Right renal cortex interstitium (tissue), 3 donors: ENCODE data around the gene JAKMIP1. TPM values are rescaled to one million over a fixed set of nuclear protein-coding genes. Genes with fewer than 3 reads are reported as not detected.
"Not testable (repeated sequence)": the region's sequence is repeated elsewhere in the genome, so short reads cannot be mapped to it uniquely, and the experiment has no call there.

ENCODE experiments used
- DNase-seq, 3 donors: peaks; one replicate each; pipeline ENCODE4 v3.0.0-alpha.2; 2013; ENCODE audit warnings: low read depth in 3 of 3, low spot score in 2 of 3
- polyA plus RNA-seq, 3 donors: library from polyadenylated mRNA; unstranded; fragments of 120-200 nt; gene quantifications; one replicate each; pipeline ENCODE4 v1.2.1, GENCODE V29; 2013; ENCODE audit not compliant: insufficient read length in 3 of 3

Gene JAKMIP1
- polyA plus RNA-seq, 3 donors, result 0.10 to 0.12 (median 0.10) TPM

DNA sequence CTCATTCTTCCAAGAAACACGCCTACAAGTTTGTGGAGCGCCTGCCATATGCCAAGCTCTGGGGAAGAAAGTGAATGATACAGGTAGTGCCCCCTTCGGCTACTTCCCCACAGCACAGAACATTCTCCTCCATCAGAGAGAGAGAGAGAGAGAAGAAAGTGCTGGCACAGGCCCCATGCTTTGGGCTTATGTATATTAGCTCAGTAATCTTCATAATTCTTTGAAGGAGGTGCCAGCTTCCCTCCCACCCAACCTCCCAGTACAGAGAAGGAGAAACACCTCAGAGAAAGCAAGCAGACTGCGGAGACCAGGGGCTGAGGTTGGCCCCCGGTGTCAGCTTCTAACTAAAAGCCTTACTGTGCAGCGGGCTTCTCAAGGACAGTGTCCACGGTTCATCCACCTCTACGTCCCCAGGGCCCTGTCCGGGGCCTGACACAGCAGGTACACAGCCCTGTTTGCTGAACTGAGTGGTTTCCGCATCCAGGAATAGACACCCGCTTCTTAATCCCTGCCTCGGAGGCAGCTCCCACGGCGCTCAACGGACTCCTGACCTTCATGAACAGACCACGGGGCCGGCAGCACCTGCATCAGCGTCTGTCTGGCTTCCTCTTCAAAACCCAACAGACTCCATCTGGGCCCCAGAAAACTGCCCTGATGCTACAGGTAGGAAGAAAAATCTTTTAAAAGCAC, 50.2 kb downstream of the JAKMIP1 start:
- DNase-seq, result no peak

DNA sequence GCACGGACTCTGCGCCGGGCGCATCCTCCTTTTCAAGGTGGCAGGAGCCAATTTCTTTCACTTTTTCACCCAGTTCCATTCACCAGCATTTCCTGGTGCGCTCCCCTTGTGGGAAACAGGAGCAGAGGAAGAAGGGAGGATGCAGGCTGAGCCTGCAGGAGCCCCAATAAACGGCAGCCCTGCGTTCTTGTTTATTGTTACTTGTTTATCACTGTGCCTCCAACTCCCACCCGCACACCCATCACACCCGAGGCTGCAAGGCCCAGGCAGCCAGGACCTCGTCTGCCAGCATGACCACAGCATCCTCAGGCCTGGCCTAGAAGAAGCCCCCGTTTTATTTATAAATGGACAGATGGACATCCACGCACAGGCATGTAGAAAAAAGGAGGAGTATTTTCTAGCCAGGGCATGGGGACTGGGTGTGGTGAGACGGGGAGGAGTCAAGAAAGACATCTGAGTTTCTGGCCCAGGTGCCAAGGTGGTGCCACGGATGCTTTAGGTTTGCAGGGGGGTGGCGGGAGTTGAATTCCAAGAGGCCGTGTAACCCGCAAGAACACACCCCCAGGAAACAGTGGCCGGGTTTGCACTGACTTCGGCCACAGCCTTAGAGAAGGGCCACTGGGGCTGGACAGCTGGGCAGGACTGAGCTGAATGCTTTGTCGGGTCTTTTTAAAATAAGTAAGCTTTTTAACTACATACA, 51.7 kb downstream of the JAKMIP1 start:
- DNase-seq, result no peak

DNA sequence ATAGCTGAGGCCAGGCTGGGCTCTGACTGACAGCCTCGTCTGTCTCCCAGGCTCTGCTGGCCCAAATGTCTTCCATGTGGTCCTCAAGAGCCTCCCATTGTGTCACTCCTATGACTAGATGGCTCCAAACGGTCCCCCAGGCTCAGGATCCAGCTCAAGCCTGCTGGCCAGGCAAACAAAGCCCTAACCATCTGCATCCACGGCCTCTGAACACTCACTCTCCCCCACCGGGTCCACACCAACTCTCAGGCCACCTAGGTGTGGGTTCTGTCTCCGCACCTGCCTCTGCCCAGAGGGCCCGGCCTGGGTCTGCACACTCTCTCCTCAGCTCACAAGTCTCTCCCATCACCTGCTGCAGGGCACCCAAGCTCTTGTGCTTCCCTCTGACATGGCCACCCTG, 52.9 kb downstream of the JAKMIP1 start:
- no peak for DNase-seq

DNA sequence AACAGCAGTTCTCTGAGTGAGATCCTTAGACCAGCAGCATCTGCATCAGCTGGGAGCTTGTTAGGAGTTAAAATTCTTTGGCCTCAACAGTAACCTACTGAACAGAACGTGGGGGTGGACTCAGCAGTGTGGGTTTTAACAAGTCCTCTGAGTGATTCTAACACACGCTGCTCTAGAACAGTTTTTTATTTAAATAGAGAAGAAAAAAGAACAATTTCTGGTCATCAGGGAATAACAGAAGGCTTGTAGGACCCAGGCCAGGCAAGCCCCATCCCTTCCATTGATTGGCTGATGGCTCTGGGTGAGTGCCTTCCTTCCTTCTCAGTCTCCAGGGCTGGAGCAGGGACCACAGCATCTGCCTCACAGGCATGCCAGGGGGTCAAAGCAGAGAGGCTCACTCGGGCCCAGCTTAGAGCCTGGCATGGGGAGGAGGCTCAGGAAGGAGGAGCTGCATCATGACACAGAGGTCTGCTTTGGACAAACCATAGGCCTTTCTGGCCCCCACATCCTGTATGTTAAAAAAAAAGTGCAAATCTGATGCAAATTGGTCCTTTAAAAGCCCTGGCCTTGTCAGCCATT, 56.7 kb downstream of the JAKMIP1 start:
- no peak for DNase-seq

DNA sequence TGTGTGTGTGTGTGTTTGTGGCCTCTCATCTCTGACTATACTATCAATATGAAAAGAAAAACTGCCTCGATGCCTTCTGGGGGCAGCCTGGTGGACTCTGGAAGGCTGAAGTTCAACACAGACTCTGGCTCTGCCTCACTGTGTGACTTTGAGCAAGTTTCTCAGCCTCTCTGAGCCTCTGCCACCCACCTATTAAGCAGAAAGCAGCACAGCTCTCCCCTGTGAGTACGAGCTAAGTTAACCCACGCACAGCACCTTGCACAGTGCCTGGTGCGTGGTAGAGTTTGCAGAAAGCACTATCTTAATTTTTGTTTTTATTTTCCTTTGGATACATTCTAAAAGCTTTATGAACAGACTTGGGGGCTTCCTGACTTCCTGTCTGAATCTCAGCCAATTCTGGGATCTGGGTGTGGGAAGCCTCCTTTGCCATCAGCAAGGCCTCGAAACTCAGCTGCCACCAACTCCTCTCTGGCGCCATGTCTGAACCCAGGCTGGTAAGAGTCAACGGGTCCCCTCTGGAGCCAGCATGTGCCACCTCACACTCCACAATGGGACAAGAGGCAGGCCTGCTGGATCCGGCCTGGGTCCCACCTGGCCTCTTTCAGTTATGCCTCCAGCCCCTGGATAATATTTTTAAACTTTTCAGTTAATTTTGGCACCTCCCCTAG, 57.3 kb downstream of the JAKMIP1 start:
- DNase-seq, result no peak

DNA sequence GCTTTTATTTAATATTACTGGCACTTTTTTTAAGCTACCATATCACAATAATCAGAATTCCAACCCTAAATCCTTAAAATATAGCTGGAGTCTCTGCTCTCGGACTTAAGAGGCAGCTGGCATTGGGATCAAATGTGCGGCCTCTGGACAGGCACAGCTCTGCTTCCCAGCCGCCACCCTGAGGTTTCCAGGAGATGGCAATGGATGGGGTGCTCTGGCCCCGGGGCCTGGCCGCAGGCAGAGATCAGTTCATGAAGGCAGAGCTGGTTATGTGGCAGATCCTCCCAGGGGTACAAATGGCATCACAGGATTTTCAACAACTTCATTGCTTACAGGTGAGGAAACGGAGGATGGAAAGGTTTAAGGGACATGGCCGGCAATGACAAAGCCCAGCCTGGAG, 57.8 kb downstream of the JAKMIP1 start:
- DNase-seq, result no peak

DNA sequence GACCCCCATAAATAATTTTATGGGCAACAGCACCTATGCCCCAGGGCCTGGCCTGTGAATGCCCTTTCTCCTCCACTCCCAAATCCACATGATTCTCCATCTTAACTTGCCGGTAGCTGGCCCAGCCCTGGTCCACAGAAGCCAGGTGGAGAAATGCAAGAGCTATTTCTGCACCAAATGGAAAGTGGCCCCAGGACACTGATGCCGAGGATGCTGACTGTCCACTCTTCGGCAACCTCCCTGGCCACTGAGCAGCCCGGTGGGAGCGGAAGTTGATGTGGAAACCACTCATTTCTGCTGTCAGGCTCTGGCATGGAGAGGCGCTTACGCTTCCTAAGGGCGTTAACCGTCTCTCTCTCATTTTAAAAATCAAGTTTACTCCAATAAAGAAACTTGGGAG, 58.8 kb downstream of the JAKMIP1 start:
- DNase-seq, result no peak

DNA sequence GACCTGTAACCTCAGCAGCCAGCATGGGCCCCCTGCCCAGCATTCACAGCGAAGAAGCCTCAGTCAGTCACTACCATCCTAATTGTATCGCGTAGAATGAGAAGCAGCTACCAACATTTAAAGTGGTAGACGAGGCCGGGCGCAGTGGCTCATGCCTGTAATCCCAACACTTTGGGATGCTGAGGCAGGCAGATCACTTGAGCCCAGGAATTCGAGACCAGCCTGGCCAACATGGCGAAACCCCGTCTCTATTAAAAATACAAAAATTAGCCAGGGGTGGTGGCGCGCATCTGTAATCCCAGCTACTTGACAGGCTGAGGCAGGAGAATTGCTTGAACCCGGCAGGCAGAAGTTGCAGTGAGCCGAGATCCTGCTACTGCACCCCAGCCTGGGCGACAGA, 59.3 kb downstream of the JAKMIP1 start:
- DNase-seq, result not testable (repeated sequence)

DNA sequence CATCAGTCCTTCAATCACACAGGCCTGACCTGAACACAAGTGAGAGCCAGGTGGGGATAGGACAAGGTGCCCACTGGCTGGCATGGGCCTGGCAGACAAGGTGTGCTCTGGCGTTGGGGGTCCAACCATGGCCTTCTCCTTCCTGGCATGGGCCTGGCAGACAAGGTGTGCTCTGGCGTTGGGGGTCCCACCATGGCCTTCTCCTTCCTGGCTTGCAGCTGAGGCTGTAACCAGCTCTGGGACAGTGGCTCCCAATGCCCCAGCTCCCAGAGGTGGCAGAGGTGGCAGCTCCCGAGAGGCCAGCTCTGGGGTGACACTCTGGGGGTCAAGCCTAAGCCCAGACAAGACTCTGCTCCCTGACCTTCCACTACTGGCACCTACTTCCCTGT, 62.6 kb downstream of the JAKMIP1 start:
- DNase-seq, result no peak

DNA sequence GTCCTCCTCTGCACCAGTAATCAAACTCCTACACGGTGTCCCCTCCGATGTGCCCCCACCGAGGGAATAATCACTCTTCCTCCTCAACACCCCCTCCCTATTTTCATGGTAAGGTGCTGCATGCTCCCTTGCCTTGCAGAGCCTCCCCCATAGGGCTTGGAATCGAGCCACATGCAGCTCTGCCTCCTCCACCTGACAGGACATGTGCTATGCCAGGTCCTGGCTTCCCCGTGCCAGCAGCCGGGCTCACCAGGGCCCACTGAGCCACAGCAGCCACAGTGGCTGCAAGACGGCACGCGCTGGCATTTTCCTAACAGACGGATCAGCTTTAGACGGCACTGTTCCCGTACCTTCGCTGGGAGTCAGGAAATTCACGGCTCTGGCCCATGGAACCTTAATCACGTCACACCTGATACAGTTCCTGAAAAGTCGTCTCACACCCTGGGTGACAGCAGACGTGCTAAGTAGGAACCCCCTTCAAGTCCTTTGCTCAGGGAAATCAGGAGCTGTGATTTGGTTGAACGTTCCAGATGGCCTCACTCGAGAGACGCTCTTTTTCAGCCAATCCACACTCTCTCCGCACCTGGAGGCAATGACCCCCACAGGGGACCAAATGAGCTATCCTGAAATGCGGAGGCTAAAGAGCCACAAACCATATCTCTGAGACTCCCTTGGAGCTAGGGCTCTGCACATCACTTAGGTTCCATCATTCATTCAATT, 63.2 kb downstream of the JAKMIP1 start:
- no peak for DNase-seq

DNA sequence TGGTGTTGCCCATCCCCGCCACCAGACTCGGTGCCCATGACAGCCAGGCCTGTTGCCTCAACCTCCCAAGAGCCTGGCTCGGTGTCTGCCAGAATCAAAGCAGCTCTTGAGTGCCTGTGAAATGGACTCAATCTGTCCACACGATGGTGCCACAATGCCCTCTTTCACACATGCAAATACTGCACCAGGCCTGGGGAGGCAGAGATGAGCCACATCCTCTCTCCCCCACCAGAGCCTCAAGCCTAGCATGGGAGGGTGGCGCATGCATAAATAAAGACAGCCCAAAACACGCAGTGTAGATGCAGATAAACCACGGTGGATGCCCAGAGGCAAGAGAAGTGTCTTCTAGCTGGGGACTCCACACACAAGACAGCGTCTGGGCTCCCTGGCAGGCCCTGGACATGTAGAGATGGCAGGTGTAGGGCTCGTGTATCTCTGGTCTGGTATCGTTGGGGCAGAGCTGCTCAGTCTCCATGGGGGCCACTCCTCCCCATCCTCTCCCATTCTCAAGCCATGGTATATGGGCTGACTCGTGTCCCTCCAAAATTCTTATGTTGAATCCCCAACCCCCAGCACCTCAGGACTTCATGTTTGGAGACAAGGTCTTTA, 65.6 kb downstream of the JAKMIP1 start:
- DNase-seq, result no peak

DNA sequence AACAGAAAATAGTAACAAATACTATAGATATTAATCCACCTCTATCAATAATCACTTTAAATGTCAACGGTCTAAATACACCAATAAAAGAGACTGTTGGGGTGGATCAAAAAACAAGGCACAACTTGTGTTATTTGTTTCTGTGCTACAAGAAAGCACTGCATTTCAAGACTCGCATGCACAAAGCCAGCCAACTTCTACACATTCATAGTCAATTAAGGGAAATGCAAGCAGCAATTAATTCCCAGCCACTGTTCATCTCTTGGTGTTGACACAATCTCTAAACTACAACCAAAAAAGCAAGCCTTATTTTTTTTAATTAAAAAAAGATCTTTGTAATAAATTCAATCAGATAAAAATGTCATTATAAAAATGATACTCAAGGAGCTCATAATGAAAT, 67.6 kb downstream of the JAKMIP1 start:
- DNase-seq, result no peak

DNA sequence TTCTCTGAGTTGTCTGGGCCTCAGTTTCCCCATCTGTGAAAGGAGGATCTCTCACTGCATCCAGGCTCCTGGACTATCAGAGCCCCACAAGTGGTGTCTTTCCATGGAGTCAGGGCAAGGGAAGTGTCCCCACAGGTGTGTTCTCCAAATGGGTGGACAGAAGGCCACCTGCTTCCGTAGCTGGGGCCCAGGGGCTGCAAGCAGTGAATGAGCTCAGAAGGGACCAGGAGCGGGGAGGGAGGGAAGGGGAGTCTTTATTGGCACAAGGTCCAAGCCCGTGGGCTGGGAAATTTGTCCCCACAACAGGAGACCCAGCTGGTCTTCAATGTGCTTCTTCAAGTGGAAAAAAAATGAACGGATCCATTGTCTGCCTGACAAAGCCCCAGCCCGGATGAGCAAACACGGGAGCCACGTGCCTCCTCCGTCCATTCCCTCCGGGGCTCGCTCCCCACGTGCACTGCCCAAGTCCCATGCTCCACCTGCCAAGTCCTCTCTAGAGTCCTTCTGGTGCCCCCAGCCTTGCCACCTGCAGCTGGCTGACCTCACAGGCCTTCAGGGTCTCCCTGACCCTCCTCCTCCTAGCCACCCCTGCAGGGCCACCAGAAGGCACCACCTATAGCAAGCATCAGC, 72.0 kb downstream of the JAKMIP1 start:
- no peak for DNase-seq

DNA sequence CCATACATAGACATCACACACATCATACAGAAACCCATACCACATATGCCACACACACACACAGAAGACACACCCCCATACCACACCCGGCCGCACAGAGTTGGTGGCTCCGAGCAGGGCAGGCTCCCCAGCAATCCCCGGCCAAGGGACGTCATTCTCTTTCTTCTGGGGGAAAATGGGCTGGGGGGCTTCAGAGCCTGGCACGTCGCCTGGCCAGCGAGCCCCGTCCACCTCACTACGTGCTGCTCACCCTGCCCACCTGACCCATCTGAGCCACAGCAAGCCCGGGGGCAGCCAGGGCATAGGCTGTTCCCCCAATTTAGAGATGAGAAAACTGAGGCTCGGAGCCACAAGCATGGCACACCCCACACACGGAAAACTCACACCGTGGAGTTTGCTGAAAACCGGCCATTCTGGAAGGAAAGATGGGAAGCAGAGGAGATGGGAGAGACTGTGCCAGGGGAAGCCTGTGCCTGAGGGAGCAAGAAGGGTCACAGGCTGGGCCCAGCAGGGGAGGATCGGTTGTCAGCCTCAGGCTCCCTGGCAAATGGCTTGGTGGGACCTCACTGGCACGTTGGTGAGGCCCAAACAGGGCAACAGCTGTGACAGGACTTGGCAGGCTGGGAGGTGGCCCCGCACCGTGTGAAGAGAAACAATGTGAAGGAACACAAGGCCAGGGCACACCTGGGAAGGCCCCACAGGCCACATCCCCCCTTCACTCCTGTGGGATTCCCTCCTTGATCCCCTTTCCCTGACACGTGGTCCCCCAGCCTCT, 73.2 kb downstream of the JAKMIP1 start:
- DNase-seq, result no peak

DNA sequence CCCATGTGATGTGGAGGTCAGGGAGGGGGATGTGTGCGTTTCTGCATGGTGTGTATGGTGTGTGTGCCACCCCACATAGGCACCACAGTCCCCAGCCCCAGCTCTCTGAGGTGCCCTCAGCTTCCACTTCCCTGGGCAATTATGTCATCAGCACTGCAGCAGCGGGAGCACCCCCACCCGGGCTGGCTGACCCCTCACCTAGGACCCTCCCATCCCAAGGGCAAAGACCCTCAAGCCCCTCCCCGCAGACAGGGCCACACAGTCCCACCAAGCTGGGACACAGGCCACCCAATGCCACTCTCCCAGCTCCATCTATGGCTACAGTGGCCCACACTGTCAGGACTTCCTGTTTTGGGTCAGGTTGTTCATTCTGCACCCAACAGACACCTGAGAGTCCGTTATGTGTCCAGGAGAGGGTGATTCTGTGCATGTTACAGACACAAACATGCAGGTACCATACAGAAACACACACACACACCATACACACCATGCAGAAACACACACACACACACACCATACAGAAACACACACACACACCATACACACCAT, 75.2 kb downstream of the JAKMIP1 start:
- no peak for DNase-seq

DNA sequence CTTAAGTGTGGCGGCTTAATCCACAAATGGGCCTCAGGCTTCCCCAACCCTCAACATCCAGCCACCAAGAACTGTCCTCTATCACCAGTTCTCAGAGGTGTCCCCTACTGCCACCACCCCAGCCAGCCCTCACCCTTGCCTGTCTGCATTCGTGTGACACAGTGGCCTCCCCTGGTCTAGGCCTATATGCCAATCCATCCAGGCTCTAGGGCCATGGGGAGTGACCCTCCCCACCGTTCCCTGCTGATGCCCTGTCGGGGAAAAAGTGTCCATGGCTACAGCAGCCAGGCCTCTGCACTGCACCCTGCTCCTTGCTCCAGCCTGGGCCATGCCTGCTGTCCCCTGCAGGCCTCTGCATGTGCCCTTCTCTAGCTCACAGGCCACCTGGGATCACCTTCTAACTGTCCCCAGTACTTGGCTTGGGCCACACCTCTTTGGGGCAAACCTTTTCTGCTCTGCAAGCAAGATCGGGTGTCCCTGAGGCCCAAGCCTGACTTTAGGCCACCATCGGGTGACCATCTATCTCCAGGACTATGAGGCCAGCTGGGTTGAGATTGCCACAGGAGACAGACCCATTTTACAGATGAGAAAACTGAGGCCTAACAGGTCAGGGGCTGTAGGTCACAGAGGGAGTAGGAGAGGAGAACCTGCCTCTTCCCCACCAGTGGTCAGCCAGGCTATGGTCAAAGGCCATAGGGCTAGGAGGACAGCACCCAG, 75.8 kb downstream of the JAKMIP1 start:
- no peak for DNase-seq

DNA sequence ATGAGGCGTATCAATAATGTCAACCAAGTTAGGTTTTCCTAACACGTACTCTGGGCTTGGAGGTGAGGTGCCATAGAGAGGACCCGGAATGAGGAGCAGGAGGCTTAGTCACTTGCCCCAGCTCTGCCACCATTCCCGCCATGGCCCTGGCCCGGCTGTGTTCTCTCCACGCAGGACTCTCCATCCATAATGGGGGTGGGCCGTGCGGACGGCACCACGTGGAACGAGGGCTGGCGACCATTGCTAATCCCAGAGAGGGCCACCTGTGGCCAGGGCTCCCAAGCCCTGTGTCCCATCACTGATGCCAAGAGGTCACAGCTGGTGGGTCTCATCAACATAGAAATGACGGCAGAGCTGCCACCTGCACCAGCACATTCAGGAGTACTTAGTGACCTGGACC, 76.4 kb downstream of the JAKMIP1 start:
- no peak for DNase-seq

DNA sequence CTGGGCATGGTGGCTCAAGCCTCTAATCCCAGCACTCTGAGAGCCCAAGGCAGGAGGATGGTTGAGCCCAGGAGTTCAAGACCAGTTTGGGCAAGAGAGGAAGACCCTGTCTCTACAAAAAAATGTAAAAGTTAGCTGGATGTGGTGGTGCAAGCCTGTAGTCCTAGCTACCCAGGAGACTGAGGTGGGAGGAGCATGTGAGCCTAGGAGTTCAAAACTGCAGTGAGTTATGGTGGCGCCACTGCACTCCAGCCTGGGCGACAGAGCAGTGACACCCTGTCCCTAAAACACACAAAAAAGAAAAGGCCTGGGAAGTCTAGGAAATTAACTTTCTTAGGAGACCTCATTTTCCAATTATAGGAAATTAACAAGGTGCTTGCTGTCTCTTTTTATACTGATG, 76.8 kb downstream of the JAKMIP1 start:
- DNase-seq, result no peak
